ENCODE data around the gene TIMP2. TPM values are rescaled to one million over a fixed set of nuclear protein-coding genes. Genes with fewer than 3 reads are reported as not detected.

Gene TIMP2
- total and polyA plus RNA-seq, 4 donors = 8.9 to 37.6 (median 10.1) TPM

DNA sequence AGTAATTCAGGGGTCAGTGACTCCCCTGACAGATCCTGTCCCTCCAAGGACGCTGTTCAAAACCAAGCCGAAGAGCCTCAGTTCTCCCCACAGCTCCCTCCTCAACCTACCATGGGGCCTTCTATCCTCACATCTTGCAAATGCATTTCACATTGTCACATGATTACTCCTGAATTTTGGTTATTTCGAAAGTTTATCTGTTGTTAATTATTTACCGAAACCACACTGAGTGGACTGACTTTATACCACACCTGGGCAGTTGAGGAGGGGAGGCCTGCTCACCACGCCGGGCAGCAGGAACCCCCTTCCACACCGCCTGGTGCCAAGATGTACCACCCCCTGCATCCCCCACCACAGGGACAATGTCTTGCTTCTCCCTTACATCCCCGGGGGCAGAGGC lies 4.7 kb downstream of the TIMP2 start:
- no peak for DNase-seq (ENCODE audit: low spot score)
- Histone ChIP-seq H3K4me1 (ENCODE audit: control insufficient read depth in 4 of 4, insufficient read depth in 4 of 4, low read length in 3 of 4) (peaks cover 9 to 22% (median 17%) of the 10 kb centered on the region in 4 donors), H3K9me3 (ENCODE audit: control insufficient read depth in 4 of 4, low read length in 3 of 4) (no peaks in the 10 kb centered on the region), H3K27ac (ENCODE audit: low read depth in 1 of 2, low read length in 2 of 2) (no peak overlapping the region), H3K27me3 (ENCODE audit: control insufficient read depth in 4 of 4, insufficient read depth in 4 of 4, low read length in 3 of 4) (no peaks in the 10 kb centered on the region), H3K36me3 (ENCODE audit: control insufficient read depth in 4 of 4, insufficient read depth in 3 of 4, low read depth in 1 of 4, low read length in 3 of 4) (peaks cover 0 to 2% (median 0%) of the 10 kb centered on the region in 4 donors), H3K9ac (ENCODE audit: low read depth in 1 of 2, low read length in 2 of 2) (no peak overlapping the region), H3K4me3 (ENCODE audit: low read depth in 1 of 3, low read length in 3 of 3) (no peak overlapping the region)
- TF ChIP-seq SP1 (IDR thresholded peaks at IDR 0.05) (peak; percentile 18), YY1 (IDR thresholded peaks at IDR 0.05) (no peak)
- WGBS = 48% methylated on average over 8 of the region's 8 CpGs

DNA sequence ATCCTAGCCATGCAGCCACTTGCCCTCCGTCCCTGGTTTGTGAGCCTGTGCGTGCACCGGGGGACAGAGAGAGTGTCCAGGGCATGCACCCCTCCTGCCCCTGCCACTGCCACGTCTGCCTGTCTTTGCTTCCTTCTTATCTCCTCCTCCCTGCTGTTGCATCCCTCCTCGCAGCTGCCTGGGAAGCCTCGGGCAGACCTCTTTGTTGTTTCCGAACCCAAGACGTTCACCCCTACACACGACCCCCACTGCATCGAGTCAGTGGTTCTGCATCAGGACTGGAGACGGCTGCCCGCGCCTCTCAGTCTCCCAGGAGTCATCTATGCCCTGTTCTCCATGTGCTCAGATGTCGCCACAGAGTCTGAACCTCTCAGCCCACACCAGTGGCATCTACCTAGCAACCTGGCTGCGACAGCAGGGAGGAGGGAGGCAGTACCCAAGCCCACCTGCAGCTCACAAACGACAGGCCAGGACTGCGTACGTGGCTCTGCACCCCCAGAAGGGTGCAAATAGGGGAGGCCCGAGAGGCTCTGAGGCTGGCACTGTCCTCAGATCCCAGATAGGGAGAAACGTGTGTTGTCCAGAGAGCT lies 5.2 kb downstream of the TIMP2 start:
- Histone ChIP-seq H3K27ac (ENCODE audit: low read depth in 1 of 2, low read length in 2 of 2) (no peak overlapping the region), H3K4me1 (ENCODE audit: control insufficient read depth in 4 of 4, insufficient read depth in 4 of 4, low read length in 3 of 4) (peaks cover 9 to 22% (median 17%) of the 10 kb centered on the region in 4 donors), H3K4me3 (ENCODE audit: low read depth in 1 of 3, low read length in 3 of 3) (no peak overlapping the region), H3K9me3 (ENCODE audit: control insufficient read depth in 4 of 4, low read length in 3 of 4) (no peaks in the 10 kb centered on the region), H3K36me3 (ENCODE audit: control insufficient read depth in 4 of 4, insufficient read depth in 3 of 4, low read depth in 1 of 4, low read length in 3 of 4) (peaks cover 0 to 2% (median 0%) of the 10 kb centered on the region in 4 donors), H3K9ac (ENCODE audit: low read depth in 1 of 2, low read length in 2 of 2) (no peak overlapping the region), H3K27me3 (ENCODE audit: control insufficient read depth in 4 of 4, insufficient read depth in 4 of 4, low read length in 3 of 4) (no peaks in the 10 kb centered on the region)
- WGBS = 83% methylated on average over 20 of the region's 20 CpGs
- TF ChIP-seq RAD21 (IDR thresholded peaks at IDR 0.05) (no peak), FOXA1 (IDR thresholded peaks at IDR 0.05) (no peak), JUND (IDR thresholded peaks at IDR 0.05) (no peak), RXRA (IDR thresholded peaks at IDR 0.05) (no peak), YY1 (IDR thresholded peaks at IDR 0.05) (no peak), SP1 (IDR thresholded peaks at IDR 0.05) (no peak), EGR1 (IDR thresholded peaks at IDR 0.05; ENCODE audit: low read depth in 2 of 2) (no peak), FOXA2 (IDR thresholded peaks at IDR 0.05) (no peak), HNF4G (IDR thresholded peaks at IDR 0.05) (no peak)
- TF ChIP-seq, protein P1, sequence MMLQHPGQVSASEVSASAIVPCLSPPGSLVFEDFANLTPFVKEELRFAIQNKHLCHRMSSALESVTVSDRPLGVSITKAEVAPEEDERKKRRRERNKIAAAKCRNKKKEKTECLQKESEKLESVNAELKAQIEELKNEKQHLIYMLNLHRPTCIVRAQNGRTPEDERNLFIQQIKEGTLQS (IDR thresholded peaks at IDR 0.05) = no peak
- TF ChIP-seq, protein P2, sequence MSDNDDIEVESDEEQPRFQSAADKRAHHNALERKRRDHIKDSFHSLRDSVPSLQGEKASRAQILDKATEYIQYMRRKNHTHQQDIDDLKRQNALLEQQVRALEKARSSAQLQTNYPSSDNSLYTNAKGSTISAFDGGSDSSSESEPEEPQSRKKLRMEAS (IDR thresholded peaks at IDR 0.05) = no peak
- TF ChIP-seq, protein P3, sequence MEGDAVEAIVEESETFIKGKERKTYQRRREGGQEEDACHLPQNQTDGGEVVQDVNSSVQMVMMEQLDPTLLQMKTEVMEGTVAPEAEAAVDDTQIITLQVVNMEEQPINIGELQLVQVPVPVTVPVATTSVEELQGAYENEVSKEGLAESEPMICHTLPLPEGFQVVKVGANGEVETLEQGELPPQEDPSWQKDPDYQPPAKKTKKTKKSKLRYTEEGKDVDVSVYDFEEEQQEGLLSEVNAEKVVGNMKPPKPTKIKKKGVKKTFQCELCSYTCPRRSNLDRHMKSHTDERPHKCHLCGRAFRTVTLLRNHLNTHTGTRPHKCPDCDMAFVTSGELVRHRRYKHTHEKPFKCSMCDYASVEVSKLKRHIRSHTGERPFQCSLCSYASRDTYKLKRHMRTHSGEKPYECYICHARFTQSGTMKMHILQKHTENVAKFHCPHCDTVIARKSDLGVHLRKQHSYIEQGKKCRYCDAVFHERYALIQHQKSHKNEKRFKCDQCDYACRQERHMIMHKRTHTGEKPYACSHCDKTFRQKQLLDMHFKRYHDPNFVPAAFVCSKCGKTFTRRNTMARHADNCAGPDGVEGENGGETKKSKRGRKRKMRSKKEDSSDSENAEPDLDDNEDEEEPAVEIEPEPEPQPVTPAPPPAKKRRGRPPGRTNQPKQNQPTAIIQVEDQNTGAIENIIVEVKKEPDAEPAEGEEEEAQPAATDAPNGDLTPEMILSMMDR (IDR thresholded peaks at IDR 0.05; ENCODE audit: low read depth, low read length, missing input control) = no peak
- TF ChIP-seq, protein P4, sequence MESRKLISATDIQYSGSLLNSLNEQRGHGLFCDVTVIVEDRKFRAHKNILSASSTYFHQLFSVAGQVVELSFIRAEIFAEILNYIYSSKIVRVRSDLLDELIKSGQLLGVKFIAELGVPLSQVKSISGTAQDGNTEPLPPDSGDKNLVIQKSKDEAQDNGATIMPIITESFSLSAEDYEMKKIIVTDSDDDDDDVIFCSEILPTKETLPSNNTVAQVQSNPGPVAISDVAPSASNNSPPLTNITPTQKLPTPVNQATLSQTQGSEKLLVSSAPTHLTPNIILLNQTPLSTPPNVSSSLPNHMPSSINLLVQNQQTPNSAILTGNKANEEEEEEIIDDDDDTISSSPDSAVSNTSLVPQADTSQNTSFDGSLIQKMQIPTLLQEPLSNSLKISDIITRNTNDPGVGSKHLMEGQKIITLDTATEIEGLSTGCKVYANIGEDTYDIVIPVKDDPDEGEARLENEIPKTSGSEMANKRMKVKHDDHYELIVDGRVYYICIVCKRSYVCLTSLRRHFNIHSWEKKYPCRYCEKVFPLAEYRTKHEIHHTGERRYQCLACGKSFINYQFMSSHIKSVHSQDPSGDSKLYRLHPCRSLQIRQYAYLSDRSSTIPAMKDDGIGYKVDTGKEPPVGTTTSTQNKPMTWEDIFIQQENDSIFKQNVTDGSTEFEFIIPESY (IDR thresholded peaks at IDR 0.05) = no peak
- DNase-seq (ENCODE audit: low spot score) = no peak

DNA sequence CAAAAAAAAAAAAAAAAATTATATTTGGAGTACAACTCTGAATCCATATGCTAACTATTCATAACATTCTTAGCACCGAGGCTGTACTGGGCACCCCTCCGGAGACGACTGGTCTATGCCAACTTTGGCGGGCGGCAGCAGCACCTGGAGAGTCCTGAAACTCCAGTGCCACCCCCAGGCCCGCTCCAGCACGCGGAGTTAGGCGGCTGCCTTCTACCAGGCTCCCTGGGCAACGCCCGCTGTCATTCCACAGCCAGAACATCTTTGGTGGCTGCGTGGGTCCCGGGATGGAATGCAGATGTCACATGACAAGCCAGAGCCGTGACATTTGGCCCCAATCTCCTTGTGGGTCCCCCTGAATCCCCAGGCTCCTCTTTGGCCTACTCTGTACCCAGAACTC lies 6.2 kb downstream of the TIMP2 start:
- no peaks in the 10 kb centered on the region for H3K27me3 ChIP-seq (ENCODE audit: control insufficient read depth in 4 of 4, insufficient read depth in 4 of 4, low read length in 3 of 4)
- peaks cover 0 to 2% (median 0%) of the 10 kb centered on the region in 4 donors for H3K36me3 ChIP-seq (ENCODE audit: control insufficient read depth in 4 of 4, insufficient read depth in 3 of 4, low read depth in 1 of 4, low read length in 3 of 4)
- TF ChIP-seq, protein P3 (IDR thresholded peaks at IDR 0.05; ENCODE audit: low read depth, low read length, missing input control) = no peak
- no peak for TF ChIP-seq GABPA (IDR thresholded peaks at IDR 0.05 in 1 of 2, conservative IDR thresholded peaks at IDR 0.05 in 1 of 2)
- TF ChIP-seq, protein P4 (IDR thresholded peaks at IDR 0.05) = no peak
- no peak for TF ChIP-seq NR2F2 (IDR thresholded peaks at IDR 0.05)
- no peak for TF ChIP-seq YY1 (IDR thresholded peaks at IDR 0.05)
- no peak for TF ChIP-seq HNF4G (IDR thresholded peaks at IDR 0.05)
- no peak for TF ChIP-seq RXRA (IDR thresholded peaks at IDR 0.05)
- no peak for TF ChIP-seq RAD21 (IDR thresholded peaks at IDR 0.05)
- TF ChIP-seq HNF4A (conservative IDR thresholded peaks at IDR 0.05) = no peak
- no peak for DNase-seq (ENCODE audit: low spot score)
- H3K4me1 ChIP-seq (ENCODE audit: control insufficient read depth in 4 of 4, insufficient read depth in 4 of 4, low read length in 3 of 4) = peaks cover 9 to 21% (median 16%) of the 10 kb centered on the region in 4 donors
- no peaks in the 10 kb centered on the region for H3K9me3 ChIP-seq (ENCODE audit: control insufficient read depth in 4 of 4, low read length in 3 of 4)
- WGBS = 85% methylated on average over 14 of the region's 14 CpGs
- no peak overlapping the region for H3K9ac ChIP-seq (ENCODE audit: low read depth in 1 of 2, low read length in 2 of 2)
- H3K4me3 ChIP-seq (ENCODE audit: low read depth in 1 of 3, low read length in 3 of 3) = no peak overlapping the region
- H3K27ac ChIP-seq (ENCODE audit: low read depth in 1 of 2, low read length in 2 of 2) = no peak overlapping the region
